Colon (tissue), 2 donors: Measurements from ENCODE around the gene INTS1.

Source experiments
- FAIRE-seq: peaks from 2 replicates; lab custom pipeline; 2012; peaks lifted over from hg19 to GRCh38; lab: Jason Lieb, UNC
- donor health status: control.
- donor health status: control.

INTS1 gene

DNA sequence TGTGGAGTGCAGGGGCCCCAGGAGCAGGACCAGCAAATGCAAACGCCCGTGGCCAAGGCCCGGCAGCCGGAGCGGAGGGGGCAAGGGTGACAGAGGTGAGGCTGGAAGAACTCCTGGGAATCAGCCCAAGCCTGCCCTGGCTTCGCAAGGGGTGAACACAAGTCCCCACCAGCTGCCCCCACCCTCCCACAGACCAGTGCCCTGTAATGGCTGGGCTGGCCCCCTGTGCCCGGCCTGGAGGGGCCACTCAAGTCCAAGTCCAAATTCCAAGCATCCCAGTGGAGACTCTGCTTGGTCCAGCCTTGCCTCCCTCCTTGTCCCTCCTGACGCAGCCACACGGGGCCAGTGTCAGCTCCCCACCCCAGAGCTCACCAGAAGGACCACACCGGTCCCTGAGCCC lies 73.0 kb downstream of the INTS1 start:
- no peak for FAIRE-seq

DNA sequence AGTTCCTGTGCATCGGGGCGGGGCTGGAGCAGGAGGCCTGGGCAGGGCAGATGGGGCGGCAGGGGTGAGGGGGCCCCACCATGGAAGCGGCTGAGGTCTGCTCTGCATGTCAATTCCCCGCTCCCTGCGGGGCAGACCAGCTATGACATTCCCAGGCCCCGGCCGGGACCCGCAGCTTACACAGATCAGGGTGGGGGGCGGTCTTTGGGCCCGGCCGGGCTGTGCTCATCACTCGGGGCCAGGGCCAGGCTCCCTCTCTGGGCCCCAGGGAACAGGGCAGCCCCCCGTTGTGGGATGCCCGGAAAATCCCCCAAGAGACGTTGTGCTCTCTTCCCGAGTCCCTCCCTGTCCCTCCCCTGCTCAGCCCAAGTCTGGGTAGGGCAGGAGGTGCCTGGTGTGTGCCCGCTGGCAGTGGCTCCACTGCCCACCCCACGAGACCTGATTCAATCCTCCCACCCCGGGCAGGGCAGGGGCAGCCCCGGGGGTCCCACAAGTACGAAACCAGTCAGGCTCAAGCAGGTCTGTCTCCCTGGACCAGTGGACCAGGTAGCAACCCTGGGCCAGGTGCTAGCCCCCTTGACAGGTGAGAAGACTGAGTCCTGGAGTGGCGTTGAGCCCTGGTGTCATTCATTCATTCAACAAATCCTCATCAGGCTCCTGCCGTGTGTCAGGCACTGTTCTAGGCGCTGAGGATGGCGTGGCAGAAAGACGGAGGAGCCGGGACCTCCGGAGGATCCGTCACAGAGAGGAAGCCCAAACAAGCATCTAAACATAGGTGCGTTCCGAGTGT lies 73.9 kb downstream of the INTS1 start:
- no peak for FAIRE-seq

DNA sequence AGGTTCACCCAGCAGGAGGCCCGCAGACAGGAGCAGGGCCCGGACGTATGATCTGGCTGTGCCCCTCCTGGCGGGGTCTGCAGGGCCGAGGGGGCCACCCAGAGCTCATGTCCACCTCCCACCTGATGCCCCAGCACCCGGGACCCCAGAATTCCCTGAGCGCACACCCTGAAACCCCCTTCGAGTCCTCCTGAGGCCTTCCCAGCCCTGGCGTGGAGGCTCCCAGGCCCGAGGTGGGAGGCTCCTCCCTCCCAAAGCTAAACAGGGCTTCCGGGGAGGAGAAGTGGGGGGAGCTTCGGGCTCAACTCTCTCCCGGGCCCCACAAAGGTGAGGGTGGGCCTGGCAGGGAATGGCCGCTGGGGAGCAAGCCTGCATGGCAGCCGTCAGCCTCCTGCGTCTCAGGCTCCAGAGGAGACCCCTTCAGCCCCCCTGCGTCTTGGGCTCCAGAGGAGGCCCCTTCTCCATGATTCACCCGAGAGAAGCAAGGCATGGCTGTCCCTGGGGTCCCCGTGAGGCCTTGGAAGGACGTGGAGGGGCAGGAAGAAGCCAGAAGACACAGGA lies 75.2 kb downstream of the INTS1 start:
- no peak for FAIRE-seq

DNA sequence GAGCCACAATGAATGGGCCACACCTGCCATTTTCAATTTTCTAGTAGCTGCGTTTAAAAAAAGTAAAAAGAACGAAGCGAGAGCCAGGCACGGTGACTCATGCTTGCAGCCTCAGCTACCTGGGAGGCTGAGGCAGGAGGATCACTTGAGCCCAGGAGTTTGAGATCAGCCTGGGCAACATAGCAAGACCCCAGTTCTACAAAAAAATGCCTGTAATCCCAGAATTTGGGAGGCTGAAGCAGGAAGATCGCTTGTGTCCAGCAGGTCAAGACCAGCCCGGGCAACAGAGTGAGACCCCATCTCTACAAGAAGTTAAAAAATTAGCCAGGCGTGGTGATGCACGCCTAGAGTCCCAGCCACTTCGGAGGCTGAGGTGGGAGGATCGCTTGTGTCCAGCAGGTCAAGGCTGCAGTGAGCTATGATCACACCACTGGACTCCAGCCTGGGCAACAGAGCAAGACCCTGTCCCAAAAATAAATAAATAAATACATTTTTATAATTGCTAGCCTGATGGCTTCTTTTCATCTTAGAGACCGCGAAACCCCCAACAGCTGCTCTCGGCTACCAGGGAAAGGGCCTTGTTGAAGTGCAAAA lies 77.0 kb downstream of the INTS1 start:
- no peak for FAIRE-seq

DNA sequence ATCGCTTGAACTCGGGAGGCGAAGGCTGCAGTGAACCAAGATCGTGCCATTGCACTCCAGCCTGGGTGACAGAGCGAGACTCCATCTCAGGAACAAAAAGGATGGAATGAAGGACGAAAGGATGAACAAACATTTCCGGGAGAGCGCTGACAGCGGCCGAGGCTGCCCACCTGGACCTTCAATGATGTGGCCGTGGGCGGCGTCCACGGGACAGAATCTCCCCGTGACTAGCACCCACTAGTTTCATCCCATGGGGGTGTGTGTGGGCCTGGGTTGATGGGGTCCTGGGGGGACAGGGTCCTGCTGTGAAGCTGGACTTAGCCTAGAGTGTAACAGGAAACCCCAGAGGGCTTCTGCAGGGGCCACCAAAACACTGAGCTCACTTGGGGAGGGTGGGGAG lies 77.7 kb downstream of the INTS1 start:
- no peak for FAIRE-seq

DNA sequence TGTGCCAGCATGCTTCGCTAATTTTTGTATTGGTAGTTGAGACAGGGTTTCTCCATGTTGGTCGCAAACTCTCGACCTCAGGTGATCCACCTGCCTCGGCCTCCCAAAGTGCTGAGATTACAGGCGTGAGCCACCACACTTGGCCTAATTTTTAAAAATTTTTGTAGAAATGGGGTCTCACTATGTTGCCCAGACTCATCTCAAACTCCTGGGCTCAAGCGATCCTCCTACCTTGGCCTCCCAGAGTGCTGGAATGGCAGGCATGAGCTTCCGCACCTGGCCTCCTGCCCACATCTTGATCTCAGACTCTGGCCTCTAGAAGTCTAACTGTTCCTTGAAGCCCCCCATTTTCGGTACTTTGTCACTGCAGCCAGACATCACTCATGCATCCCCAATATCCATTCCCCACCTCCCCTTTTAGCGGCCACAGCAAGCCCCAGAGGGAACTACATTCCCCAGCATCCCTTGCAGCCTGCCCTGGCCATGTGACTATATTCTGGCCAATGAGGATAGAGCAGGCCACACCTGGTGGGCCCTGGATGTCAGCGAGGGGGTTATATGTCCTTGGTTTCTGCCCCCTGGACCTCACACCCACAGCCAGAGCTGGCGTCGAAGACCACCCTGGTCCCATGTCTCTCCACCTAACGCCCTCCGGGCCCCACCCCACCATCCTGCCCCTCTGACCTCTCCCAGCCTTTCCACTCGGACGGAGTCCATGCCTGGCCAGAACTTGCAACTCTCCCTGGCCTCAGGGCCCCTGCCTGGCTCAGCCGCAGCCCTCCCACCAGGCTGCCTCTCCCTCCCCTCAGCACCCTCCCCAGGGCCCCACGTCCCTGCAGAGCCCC lies 78.7 kb downstream of the INTS1 start:
- no peak for FAIRE-seq

DNA sequence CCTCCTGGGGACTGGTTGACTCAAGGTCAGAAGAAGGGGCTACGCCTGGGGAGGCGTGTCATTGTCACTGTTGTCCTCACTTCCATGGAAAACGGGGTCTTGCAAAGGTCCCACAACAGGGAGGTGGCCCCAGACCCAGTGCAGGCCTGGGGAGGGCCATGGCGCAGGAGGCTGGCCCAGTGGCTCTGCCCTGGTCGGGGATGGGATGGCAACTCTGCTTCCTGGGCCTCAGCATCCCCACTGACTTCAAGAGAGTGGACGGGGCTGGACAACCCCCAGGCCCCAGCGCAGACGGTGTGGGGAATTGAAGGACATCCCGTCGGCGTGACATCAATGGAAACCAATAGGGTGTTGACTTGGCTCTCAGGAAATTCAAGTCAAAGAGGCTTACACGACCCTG lies 80.1 kb downstream of the INTS1 start:
- FAIRE-seq = no peak

DNA sequence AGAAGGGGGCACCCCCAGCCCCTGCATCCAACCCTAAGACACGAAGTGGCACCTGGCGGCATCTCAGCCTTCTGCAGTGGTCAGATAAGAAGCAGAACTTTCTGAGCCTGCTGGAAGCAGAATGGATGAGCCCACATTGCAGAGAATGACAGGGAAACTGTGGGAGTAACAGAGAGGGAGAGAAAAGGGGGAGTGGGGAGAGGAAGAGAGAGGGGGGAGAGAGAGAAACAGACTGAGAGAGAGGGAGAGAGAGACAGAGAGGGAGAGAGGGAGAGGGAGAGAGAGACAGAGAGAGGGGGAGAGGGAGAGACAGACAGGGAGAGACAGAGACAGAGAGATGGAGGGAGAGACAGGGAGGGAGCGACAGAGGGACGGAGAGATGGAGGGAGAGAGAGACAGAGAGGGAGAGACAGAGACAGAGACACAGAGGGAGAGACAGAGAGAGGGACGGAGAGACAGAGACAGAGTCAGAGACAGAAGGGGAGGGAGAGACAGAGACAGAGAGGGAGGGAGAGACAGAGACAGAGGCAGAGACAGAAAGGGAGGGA lies 80.9 kb downstream of the INTS1 start:
- FAIRE-seq = no peak

DNA sequence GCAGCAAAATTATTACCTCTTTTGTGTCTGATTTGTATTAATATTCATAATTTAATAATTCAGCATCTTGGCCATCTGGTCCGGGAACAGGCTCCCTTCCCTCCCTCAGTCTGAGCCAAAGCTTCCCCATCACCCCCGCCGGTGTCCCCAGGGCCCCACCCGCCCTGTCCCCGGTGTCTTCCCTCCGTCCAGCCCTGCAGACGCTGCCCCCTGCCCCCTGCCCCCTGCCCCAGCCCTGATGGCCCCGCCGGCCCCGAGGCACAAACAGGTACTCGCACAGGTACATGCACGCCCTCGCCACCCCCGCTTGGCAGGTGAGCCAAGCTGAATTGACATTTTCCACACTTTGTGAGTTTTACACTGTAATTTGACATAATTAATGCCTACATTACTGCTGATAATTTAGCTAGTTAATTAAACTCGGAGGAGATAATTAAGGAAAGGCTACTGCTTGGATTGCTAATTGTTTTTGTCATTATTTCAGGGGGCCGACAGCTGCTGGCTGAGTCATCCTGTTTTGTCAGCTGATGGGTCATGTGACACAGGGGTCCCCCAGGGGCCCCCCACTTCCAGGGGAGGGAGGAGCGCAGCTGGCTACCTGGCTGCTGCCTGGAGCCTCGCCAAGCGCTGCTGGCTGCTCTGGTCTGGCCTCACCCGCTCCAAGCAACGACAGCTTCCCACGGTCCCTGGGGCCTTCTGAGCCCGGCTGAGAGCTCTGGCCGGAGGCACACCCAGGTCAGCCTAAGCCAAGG lies 81.5 kb downstream of the INTS1 start:
- FAIRE-seq = no peak

DNA sequence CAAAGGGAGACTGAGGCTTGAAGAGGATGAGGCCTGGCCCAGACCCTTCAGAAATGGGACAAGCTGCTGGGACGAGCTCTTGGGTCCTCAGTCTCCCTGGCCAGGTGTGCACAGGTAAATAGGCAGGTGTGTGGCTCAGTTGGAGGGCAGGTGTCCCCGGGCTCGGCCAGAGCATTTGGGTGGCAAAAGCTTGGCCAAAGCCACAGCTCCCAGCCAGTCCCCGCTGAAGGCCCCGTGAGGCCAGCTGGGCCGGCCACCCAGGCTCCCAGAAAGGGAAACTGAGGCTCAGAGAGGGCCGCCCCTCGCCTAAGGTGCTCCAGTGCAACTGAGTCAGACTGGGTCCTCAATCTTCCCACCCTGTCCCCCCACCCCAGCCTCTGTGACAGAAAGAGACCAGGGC lies 82.2 kb downstream of the INTS1 start:
- no peak for FAIRE-seq

DNA sequence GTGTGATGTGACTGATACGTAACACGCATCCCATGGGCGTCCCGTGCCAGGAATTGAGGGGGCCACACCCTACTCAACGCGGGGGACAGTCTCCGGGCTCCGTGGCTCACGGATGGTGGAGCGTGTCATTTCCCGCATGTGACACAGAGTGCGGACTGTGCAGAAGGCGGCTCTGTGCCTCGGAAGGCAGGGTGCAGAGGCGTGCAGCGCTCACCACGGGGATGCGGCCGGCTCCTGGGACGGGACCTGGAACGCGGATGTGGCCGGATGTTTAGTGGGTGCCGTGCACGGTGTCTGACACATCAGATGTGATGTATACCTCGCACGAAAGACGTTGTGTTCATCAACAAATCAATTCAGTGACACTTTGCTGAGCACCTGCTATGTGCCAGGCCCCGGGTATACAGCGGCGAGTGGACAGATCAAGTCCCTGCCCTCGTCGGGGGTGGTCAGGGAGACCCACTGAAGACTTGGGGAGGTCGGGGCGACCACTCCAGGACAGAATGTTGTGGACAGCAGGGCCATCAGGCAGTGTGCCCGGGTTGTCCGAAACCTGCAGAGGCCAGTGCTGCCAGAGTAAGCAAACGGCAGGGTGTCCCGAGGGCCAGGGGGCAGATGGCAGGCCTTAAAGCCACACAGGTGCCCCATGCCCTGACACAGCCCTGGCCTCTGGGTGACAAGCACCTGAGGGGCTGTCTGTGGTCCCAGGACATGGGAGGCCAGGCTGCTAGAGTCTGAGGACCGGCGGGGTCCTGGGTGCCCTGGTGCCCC lies 83.0 kb downstream of the INTS1 start:
- no peak for FAIRE-seq
